Activated effector memory CD4-positive, alpha-beta T cell treated with Interleukin-2 at 50 U/mL for 16 hours (primary cell): ENCODE data around the gene AKNA.

Experiments
- DNase-seq: peaks from one replicate; pipeline ENCODE4 v3.0.0-alpha.2; 2020

Gene AKNA

DNA sequence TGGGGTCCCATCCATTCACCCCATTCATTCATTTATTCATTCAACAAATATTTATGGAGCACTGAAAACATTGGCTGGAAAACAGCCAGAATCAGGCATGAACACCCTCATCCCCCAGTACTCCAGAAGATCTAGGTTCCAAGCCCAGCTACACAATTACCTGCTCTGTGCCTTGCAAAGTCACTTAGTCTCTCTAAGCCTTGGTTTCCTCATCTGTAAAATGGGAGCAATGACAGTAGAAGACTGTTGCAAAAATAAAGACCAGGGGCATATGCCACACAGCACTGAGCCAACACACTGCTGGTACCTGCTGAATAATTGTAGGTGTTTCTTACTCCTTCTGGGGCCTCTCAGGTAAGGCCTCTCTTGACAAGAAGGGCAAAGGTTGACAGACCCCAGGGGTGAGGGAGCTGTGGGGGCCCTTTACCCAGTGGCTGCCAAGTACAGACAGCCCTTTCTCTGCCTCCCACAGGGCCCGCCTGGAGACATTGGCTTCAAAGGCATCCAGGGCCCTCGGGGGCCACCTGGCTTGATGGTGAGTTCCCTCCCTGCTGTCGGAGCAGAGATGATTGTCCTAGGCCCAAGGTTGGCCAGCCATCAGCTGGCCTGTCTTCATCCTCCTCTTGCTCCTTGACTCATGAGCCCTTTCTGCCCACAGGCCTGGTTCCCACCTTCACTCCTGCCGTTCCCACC is 87.5 kb downstream of the AKNA start:
- DNase-seq: no peak

GRCh38 chr9:114299286-114300152 is 88.3 kb downstream of the AKNA start:
- no peak for DNase-seq

- no peak for DNase-seq
These were observed 91.4 kb downstream of the AKNA start for GRCh38 chr9:114296338-114296737.

DNA sequence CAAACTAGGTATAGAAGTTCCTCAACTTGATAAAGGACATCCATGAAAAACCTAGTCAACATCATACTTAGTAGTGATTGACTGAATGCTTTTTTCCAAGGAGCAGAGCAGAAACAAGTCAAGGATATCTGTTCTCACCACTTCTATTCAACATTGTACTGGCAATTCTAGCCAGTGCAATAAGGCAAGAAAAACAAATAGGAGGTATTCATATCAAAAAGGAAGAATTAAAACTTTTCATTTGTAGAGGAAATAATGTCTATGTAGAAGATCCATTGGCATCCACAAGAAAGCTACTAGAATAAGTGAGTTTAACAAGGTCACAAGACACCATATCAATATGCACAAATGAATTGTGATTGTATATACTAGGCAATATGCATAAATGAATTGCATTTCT is 93.1 kb downstream of the AKNA start:
- DNase-seq: no peak

DNA sequence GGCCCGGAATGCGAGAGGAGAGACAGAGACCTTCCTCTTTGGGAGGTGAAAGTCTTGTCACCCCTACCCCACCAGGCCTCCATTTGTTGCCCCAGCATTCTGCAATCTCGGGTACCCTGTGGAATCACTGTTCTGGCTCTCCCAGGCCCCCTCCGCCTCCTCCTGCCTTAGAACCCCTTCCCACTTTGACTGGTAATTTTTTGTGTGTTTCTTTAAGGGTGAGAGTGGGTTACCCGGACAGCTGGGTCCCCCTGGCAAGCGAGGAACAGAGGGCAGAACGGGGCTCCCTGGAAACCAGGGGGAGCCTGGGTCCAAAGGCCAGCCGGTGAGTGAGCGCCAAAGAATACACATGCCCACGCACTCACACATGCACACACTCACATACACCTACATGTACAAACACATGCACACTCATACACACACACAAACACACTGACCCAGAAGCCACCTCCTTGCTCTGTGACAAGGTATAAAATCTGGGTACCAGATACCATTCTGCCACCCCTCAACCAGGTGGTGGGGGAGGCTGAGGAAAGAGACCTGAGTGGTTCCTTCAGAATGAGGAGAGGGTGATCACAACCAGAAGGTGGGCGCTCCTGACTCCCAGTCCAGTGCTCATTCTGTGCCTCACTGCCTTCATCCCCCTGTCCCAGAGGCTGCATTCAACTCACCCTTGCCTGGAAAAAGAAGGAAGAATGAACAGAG is 95.7 kb downstream of the AKNA start:
- no peak for DNase-seq

DNA sequence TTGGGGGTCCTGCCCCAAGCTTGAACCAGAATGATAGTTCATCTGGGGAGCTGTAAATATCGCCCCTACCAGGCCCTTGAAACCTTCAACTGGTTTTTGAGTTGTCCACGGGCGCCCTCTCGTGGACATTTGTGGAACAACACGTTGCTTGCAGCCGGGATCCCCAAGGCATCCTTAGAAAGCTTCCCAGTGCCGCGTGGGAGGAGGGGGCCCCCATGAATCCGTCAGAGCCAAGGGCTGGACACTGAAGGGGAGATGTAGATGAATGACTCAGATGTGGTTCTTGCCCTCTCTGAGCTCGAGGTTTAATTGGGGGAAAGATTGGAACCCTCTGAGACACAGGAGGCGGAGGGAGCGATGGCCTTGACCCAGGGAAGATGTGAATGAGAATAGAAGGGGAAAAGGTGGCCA is 96.7 kb downstream of the AKNA start:
- DNase-seq: peak; percentile 44

- DNase-seq: no peak
These were observed 97.2 kb downstream of the AKNA start for GRCh38 chr9:114290561-114290986.

DNA sequence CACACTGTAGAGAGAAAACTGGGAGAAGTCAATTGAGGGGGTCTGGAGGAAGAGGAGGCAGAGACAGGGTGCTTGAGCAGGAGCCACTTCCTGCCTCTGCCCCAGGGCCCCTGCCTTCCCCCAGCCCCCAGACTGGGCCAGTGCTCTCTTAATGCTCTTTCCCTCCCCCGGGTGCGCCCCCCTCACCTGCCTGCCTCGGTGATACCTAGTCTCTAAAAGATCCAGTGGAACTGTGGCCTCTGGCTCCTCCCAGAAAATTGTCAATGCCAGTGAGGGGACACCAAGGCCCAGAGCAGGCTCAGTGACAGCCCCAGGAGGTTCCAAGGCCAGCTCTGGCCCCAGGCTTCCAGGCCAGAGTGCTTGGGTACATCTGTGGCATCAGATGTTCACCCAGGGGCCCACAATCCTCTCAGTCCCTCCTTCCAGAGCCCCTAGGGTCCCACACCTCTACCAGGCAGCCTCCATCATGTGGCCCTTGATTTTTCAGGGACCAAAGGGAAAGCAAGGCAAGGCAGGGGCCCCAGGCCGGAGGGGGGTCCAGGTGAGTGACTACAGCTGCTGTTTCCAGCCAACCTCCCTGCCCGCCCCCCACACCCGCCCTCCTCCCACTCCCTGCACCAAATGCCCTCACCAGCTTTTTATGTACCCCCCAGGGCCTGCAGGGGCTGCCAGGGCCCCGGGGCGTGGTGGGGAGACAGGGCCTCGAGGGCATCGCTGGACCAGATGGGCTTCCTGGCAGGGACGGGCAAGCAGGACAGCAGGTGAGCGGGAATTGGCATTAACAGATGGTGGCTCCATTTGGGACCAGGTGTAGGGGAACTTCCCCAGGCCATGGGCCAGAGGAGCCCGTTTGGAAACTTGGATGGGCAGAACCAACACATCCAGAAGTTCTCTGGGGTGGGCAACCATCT is 98.0 kb downstream of the AKNA start:
- no peak for DNase-seq

- no peak for DNase-seq
These were observed 98.7 kb downstream of the AKNA start for GRCh38 chr9:114289106-114289505.

- DNase-seq: no peak
These were observed 99.3 kb downstream of the AKNA start for GRCh38 chr9:114288193-114289091.

- DNase-seq: no peak
These were observed 100.0 kb downstream of the AKNA start for GRCh38 chr9:114287763-114288192.

- DNase-seq: no peak
These were observed 100.6 kb downstream of the AKNA start for GRCh38 chr9:114287001-114287762.

DNA sequence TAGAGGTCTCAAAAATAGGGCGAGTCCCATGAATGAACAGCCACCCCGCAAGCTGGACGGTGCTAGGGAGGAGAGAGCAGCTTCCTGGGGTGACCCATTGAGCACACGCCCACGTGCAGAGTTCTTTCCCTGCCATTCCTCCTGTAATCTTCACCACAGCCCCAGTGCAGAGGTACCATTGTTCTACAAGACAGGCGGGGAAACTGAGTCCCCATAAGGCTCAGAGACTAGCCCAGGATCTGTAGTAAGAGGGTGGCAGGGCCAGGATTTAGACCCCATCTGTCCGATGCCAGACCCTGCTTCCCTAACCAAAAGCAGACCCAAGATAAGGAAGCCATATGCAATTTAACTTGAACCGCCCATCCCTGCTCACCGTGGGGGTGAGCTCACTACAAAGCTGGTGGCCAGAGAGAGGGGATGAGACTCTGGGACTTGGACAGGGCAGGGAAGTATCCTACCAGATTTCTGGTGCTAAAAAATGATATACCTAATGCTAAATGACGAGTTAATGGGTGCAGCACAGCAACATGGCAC is 101.6 kb downstream of the AKNA start:
- DNase-seq: no peak

DNA sequence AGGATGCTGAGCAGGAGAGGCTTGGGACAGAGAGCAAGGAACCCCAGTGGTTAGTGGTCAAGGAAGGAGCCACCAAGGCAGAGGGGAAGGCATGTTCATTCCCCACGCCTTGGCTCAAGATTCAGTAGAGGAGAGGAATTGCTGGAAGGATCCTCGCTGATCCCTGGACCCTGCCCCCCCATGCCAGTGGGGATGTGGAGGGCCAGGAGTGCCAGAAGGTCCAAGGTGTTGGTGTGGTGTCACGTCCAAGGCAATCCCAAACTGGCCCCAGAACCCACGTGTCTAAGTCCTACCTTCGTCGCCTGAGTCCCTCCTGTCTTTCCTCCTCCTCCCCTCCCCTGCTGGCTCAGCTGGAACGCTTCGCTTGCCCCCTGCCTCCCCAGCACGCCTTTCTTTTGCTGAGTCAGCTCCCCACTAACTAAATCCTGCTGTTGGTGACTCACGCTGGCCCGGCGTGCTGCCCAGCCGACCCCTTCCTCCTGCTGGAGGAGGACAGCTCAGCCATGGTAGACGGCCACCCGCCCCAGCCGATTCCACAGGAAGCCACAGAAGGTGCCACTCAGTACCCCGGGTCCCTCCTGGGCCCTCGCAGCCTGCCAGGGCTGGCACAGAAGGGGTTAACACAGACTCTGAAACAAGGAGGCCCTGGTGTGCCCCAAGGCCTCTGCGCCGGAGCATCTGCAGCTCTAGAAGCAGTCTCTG is 102.5 kb downstream of the AKNA start:
- DNase-seq: no peak

DNA sequence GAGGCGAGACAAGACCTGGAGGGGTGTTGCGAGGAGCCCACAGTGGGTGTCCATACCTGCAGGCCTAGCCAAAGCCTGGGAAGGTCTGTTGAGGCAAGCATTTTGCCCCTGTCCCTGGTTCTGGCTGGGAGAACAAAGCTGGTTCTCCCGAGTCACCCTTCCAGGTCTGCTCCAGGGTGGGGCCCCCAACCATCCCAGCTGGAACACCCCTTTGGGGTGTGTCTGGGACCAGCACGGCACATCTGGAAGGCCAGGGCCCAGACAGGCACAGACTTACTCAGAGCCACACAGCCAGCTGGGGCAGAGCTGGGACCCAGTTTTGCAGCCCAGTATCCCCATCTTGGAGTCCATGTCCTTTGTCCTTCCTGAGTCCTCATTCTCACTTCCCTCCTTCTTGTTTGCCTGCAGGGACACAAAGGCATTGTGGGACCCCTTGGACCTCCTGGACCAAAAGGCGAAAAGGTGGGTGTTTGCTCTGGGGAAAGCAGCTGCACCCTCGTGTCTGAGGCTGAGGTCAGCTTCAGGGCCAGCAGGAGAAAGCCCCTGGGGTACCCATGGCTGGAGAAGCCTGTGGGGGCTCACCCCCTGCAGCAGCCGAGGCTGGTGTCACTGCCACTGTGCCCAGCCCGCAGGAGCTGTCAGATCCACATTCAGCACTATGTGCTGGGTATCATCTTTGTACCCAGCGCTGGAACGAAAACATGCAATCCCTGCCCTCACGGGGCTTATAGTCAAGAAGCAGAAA is 103.3 kb downstream of the AKNA start:
- DNase-seq: no peak
